ENCODE data around the gene GALNT18.

The GALNT18 gene

GRCh38 chr11:11318961-11319360, 302.8 kb downstream of the GALNT18 start:
- no peak overlapping the region for H3K4me2 ChIP-seq (ENCODE audit: insufficient read depth, low read length, poor library complexity, severe bottlenecking)

GRCh38 chr11:11318461-11318860, 303.3 kb downstream of the GALNT18 start:
- H3K4me3 ChIP-seq (ENCODE audit: low read length in 2 of 2): no peak overlapping the region
- H2AFZ ChIP-seq (ENCODE audit: low read length): no peak overlapping the region
- H3K27me3 ChIP-seq (ENCODE audit: control insufficient read depth in 3 of 3, insufficient read depth in 3 of 3, low read depth in 1 of 3, low read length in 3 of 3): no peaks in the 10 kb centered on the region
- H4K91ac ChIP-seq (ENCODE audit: low read depth, low read length, poor library complexity): no peak overlapping the region
- no peak overlapping the region for H2BK120ac ChIP-seq (ENCODE audit: low read depth, low read length)
- no peaks in the 10 kb centered on the region for H3K36me3 ChIP-seq (replicated peaks in 1 of 2; ENCODE audit: control insufficient read depth in 2 of 2, insufficient read depth in 2 of 2, low read length in 2 of 2)
- no peaks in the 10 kb centered on the region for H3K79me1 ChIP-seq (ENCODE audit: low read depth, low read length)
- no peak overlapping the region for H3K23ac ChIP-seq (ENCODE audit: low read depth, low read length, poor library complexity)
- WGBS, 2 donors (ENCODE audit: extremely low coverage in 2 of 2, insufficient read length in 2 of 2, insufficient replicate concordance in 1 of 2): no CpG with 5 or more reads among the region's 7 CpGs
- no peaks in the 10 kb centered on the region for H3K9me3 ChIP-seq (replicated peaks in 1 of 2; ENCODE audit: control insufficient read depth in 2 of 2, insufficient read depth in 1 of 2, low read depth in 1 of 2, low read length in 2 of 2)
- H3K4ac ChIP-seq (ENCODE audit: low read length): no peak overlapping the region
- H2BK5ac ChIP-seq (ENCODE audit: low read length): no peak overlapping the region
- H2BK15ac ChIP-seq (ENCODE audit: low read length): no peak overlapping the region
- H2BK12ac ChIP-seq (ENCODE audit: low read length): no peak overlapping the region
- H3K27ac ChIP-seq (replicated peaks; ENCODE audit: low read length): no peak overlapping the region
- no peak overlapping the region for H2AK5ac ChIP-seq (ENCODE audit: low read depth, low read length)
- H3K18ac ChIP-seq (ENCODE audit: low read length): no peak overlapping the region
- H3K9ac ChIP-seq (ENCODE audit: low read depth, low read length, poor library complexity): no peak overlapping the region
- no peak for DNase-seq (ENCODE audit: low spot score)
- H3K14ac ChIP-seq (ENCODE audit: low read length): no peak overlapping the region
- H4K8ac ChIP-seq (ENCODE audit: low read depth, low read length): no peak overlapping the region
- peaks cover 0 to 5% of the 10 kb centered on the region in 2 donors for H3K4me1 ChIP-seq (ENCODE audit: control insufficient read depth in 2 of 2, insufficient read depth in 1 of 2, low read depth in 1 of 2, low read length in 2 of 2)
- H3K4me2 ChIP-seq (ENCODE audit: insufficient read depth, low read length, poor library complexity, severe bottlenecking): no peak overlapping the region

More at GRCh38 chr11:11318961-11319360, 302.8 kb downstream of the GALNT18 start:
- no CpG with 5 or more reads among the region's 4 CpGs for WGBS, 2 donors (ENCODE audit: extremely low coverage in 2 of 2, insufficient read length in 2 of 2, insufficient replicate concordance in 1 of 2)
- Histone ChIP-seq H3K4me1 (ENCODE audit: control insufficient read depth in 2 of 2, insufficient read depth in 1 of 2, low read depth in 1 of 2, low read length in 2 of 2) (peaks cover 0 to 5% of the 10 kb centered on the region in 2 donors), H2BK120ac (ENCODE audit: low read depth, low read length) (no peak overlapping the region), H3K9me3 (replicated peaks in 1 of 2; ENCODE audit: control insufficient read depth in 2 of 2, insufficient read depth in 1 of 2, low read depth in 1 of 2, low read length in 2 of 2) (no peaks in the 10 kb centered on the region), H4K91ac (ENCODE audit: low read depth, low read length, poor library complexity) (no peak overlapping the region), H3K4me3 (ENCODE audit: low read length in 2 of 2) (no peak overlapping the region), H3K4ac (ENCODE audit: low read length) (no peak overlapping the region), H3K23ac (ENCODE audit: low read depth, low read length, poor library complexity) (no peak overlapping the region), H3K9ac (ENCODE audit: low read depth, low read length, poor library complexity) (no peak overlapping the region), H2BK15ac (ENCODE audit: low read length) (no peak overlapping the region), H3K79me1 (ENCODE audit: low read depth, low read length) (no peaks in the 10 kb centered on the region), H2AK5ac (ENCODE audit: low read depth, low read length) (no peak overlapping the region), H3K18ac (ENCODE audit: low read length) (no peak overlapping the region), H4K8ac (ENCODE audit: low read depth, low read length) (no peak overlapping the region), H3K36me3 (replicated peaks in 1 of 2; ENCODE audit: control insufficient read depth in 2 of 2, insufficient read depth in 2 of 2, low read length in 2 of 2) (no peaks in the 10 kb centered on the region), H2BK5ac (ENCODE audit: low read length) (no peak overlapping the region), H3K14ac (ENCODE audit: low read length) (no peak overlapping the region), H3K27me3 (ENCODE audit: control insufficient read depth in 3 of 3, insufficient read depth in 3 of 3, low read depth in 1 of 3, low read length in 3 of 3) (no peaks in the 10 kb centered on the region), H2AFZ (ENCODE audit: low read length) (no peak overlapping the region), H2BK12ac (ENCODE audit: low read length) (no peak overlapping the region), H3K27ac (replicated peaks; ENCODE audit: low read length) (no peak overlapping the region)
- no peak for DNase-seq (ENCODE audit: low spot score)

- no peak overlapping the region for H4K8ac ChIP-seq (ENCODE audit: low read depth, low read length)
Measured at GRCh38 chr11:11316651-11317230, 305.1 kb downstream of the GALNT18 start.

GRCh38 chr11:11313902-11314692, 307.7 kb downstream of the GALNT18 start:
- no peak overlapping the region for H4K8ac ChIP-seq (ENCODE audit: low read depth, low read length)
- H4K91ac ChIP-seq (ENCODE audit: low read depth, low read length, poor library complexity): peak overlapping the region; percentile 22
- H3K9me3 ChIP-seq (replicated peaks in 1 of 2; ENCODE audit: control insufficient read depth in 2 of 2, insufficient read depth in 1 of 2, low read depth in 1 of 2, low read length in 2 of 2): no peaks in the 10 kb centered on the region

More at GRCh38 chr11:11316651-11317230, 305.1 kb downstream of the GALNT18 start:
- Histone ChIP-seq H3K9me3 (replicated peaks in 1 of 2; ENCODE audit: control insufficient read depth in 2 of 2, insufficient read depth in 1 of 2, low read depth in 1 of 2, low read length in 2 of 2) (no peaks in the 10 kb centered on the region), H3K4me2 (ENCODE audit: insufficient read depth, low read length, poor library complexity, severe bottlenecking) (no peak overlapping the region), H3K79me1 (ENCODE audit: low read depth, low read length) (no peaks in the 10 kb centered on the region), H3K18ac (ENCODE audit: low read length) (no peak overlapping the region), H3K4ac (ENCODE audit: low read length) (no peak overlapping the region), H2AFZ (ENCODE audit: low read length) (no peak overlapping the region), H4K91ac (ENCODE audit: low read depth, low read length, poor library complexity) (no peak overlapping the region), H2BK120ac (ENCODE audit: low read depth, low read length) (no peak overlapping the region), H3K14ac (ENCODE audit: low read length) (no peak overlapping the region), H3K27me3 (ENCODE audit: control insufficient read depth in 3 of 3, insufficient read depth in 3 of 3, low read depth in 1 of 3, low read length in 3 of 3) (no peaks in the 10 kb centered on the region), H2BK12ac (ENCODE audit: low read length) (no peak overlapping the region), H3K23ac (ENCODE audit: low read depth, low read length, poor library complexity) (no peak overlapping the region), H2BK15ac (ENCODE audit: low read length) (no peak overlapping the region), H3K27ac (replicated peaks; ENCODE audit: low read length) (no peak overlapping the region), H3K36me3 (replicated peaks in 1 of 2; ENCODE audit: control insufficient read depth in 2 of 2, insufficient read depth in 2 of 2, low read length in 2 of 2) (no peaks in the 10 kb centered on the region), H2BK5ac (ENCODE audit: low read length) (no peak overlapping the region), H3K9ac (ENCODE audit: low read depth, low read length, poor library complexity) (no peak overlapping the region), H2AK5ac (ENCODE audit: low read depth, low read length) (no peak overlapping the region), H3K4me3 (ENCODE audit: low read length in 2 of 2) (no peak overlapping the region), H3K4me1 (ENCODE audit: control insufficient read depth in 2 of 2, insufficient read depth in 1 of 2, low read depth in 1 of 2, low read length in 2 of 2) (peaks cover 0 to 5% of the 10 kb centered on the region in 2 donors)
- DNase-seq (ENCODE audit: low spot score): no peak
- no CpG with 5 or more reads among the region's 3 CpGs for WGBS, 2 donors (ENCODE audit: extremely low coverage in 2 of 2, insufficient read length in 2 of 2, insufficient replicate concordance in 1 of 2)

More at GRCh38 chr11:11313902-11314692, 307.7 kb downstream of the GALNT18 start:
- no peak overlapping the region for H3K14ac ChIP-seq (ENCODE audit: low read length)
- peak overlapping the region; percentile 12 for H2BK120ac ChIP-seq (ENCODE audit: low read depth, low read length)
- H3K79me1 ChIP-seq (ENCODE audit: low read depth, low read length): no peaks in the 10 kb centered on the region
- no peak overlapping the region for H3K4me3 ChIP-seq (ENCODE audit: low read length in 2 of 2)
- no peaks in the 10 kb centered on the region for H3K36me3 ChIP-seq (replicated peaks in 1 of 2; ENCODE audit: control insufficient read depth in 2 of 2, insufficient read depth in 2 of 2, low read length in 2 of 2)
- no peak overlapping the region for H2AFZ ChIP-seq (ENCODE audit: low read length)
- no peak overlapping the region for H2BK5ac ChIP-seq (ENCODE audit: low read length)
- H3K23ac ChIP-seq (ENCODE audit: low read depth, low read length, poor library complexity): no peak overlapping the region
- no peak overlapping the region for H2BK15ac ChIP-seq (ENCODE audit: low read length)
- H3K9ac ChIP-seq (ENCODE audit: low read depth, low read length, poor library complexity): no peak overlapping the region
- DNase-seq (ENCODE audit: low spot score): no peak
- no peaks in the 10 kb centered on the region for H3K27me3 ChIP-seq (ENCODE audit: control insufficient read depth in 3 of 3, insufficient read depth in 3 of 3, low read depth in 1 of 3, low read length in 3 of 3)
- H2BK12ac ChIP-seq (ENCODE audit: low read length): no peak overlapping the region
- H3K27ac ChIP-seq (replicated peaks; ENCODE audit: low read length): no peak overlapping the region
- no peak overlapping the region for H3K4me2 ChIP-seq (ENCODE audit: insufficient read depth, low read length, poor library complexity, severe bottlenecking)
- no peak overlapping the region for H3K18ac ChIP-seq (ENCODE audit: low read length)
- no peaks in the 10 kb centered on the region for H3K4me1 ChIP-seq (ENCODE audit: control insufficient read depth in 2 of 2, insufficient read depth in 1 of 2, low read depth in 1 of 2, low read length in 2 of 2)
- H3K4ac ChIP-seq (ENCODE audit: low read length): no peak overlapping the region
- no CpG with 5 or more reads among the region's 6 CpGs for WGBS, 2 donors (ENCODE audit: extremely low coverage in 2 of 2, insufficient read length in 2 of 2, insufficient replicate concordance in 1 of 2)
- H2AK5ac ChIP-seq (ENCODE audit: low read depth, low read length): no peak overlapping the region

All from neuronal stem cell (in vitro differentiated cells).